Measurements from ENCODE around the gene NAALADL1.

- TF ChIP-seq CTCF (IDR thresholded peaks at IDR 0.05; ENCODE audit: low read depth, low read length, poor library complexity, severe bottlenecking) (no peak), EZH2phosphoT487 (IDR thresholded peaks at IDR 0.05; ENCODE audit: borderline replicate concordance, low read length) (no peak)
Measured at GRCh38 chr11:65063532-65063931, 5.2 kb upstream of the NAALADL1 start.
